Endothelial cell of umbilical vein (primary cell): Measurements from ENCODE around the gene FBXL14. TPM values are rescaled to one million over a fixed set of nuclear protein-coding genes. Genes with fewer than 3 reads are reported as not detected.

Experiments
- BruUV-seq: library from RNA; stranded (reverse); fragments of 400-500 nt; replicated peaks from 2 replicates; lab custom pipeline; 2021; lab: Mats Ljungman, UMichigan
- CTCF ChIA-PET: fragments of 300-600, 350-600 bp; sonication (Branson Sonifier 250); formaldehyde crosslinking; loops from one replicate; lab custom pipeline; 2021; ENCODE audit warnings: antibody characterized with exemption, inconsistent platforms; lab: Charles Lee
- POLR2A ChIA-PET: fragments of 300-600, 350-600 bp; sonication (Branson Sonifier 250); formaldehyde crosslinking; loops from one replicate; lab custom pipeline; 2021; ENCODE audit warnings: antibody characterized with exemption, inconsistent platforms; lab: Charles Lee
- DNase-seq: peaks from one replicate; pipeline ENCODE4 v3.0.0-alpha.2; 2011; ENCODE audit warnings: low read depth, low spot score
- FAIRE-seq: peaks from 2 replicates; lab custom pipeline; 2011; peaks lifted over from hg19 to GRCh38; lab: Jason Lieb, UNC
- H2AFZ ChIP-seq: 2 replicates; pipeline ENCODE4 v1.6.0; 2012; ENCODE audit warnings: low read depth, low read length, control low read depth, inconsistent platforms
- H3K27ac ChIP-seq: 2 replicates; pipeline ENCODE4 v1.5.1; 2011; ENCODE audit warnings: low read depth, mild to moderate bottlenecking, control low read depth, low read length, moderate library complexity; ENCODE audit not compliant: insufficient read depth
- H3K27me3 ChIP-seq, 2 experiments: 2 replicates each; pipeline versions ENCODE4 v1.6.0 to v1.6.1; 2011; ENCODE audit warnings: low read length in 2 of 2, mixed read lengths in 1 of 2; ENCODE audit not compliant: control insufficient read depth in 2 of 2, insufficient read depth in 2 of 2
- H3K36me3 ChIP-seq, 2 experiments: 2 replicates in 1 of 2; 3 replicates in 1 of 2; pipeline ENCODE4 v1.5.1; 2011; ENCODE audit warnings: low read length in 2 of 2, mild to moderate bottlenecking in 1 of 2, moderate library complexity in 1 of 2; ENCODE audit not compliant: control insufficient read depth in 2 of 2, insufficient read depth in 2 of 2; ENCODE audit errors: extremely low read depth in 1 of 2
- H3K4me1 ChIP-seq: 3 replicates; pipeline ENCODE4 v1.5.1; 2011; ENCODE audit warnings: mild to moderate bottlenecking, low read length; ENCODE audit not compliant: control insufficient read depth, insufficient read depth; ENCODE audit errors: extremely low read depth
- H3K4me2 ChIP-seq: 2 replicates; pipeline ENCODE4 v1.6.1; 2011; ENCODE audit warnings: low read length, control low read depth, mixed read lengths; ENCODE audit not compliant: insufficient read depth
- H3K4me3 ChIP-seq, 3 experiments: fragments of 200-600 bp in 1 of 3; sonication (generic), shearing (Covaris generic) in 1 of 3; replicated peaks in 1 of 3; 2 replicates each; pipeline ENCODE4 v1.5.1; 2011 to 2016; ENCODE audit warnings: control low read depth in 3 of 3, low read length in 3 of 3, mild to moderate bottlenecking in 2 of 3, inconsistent platforms in 1 of 3, low read depth in 1 of 3, moderate library complexity in 1 of 3; ENCODE audit not compliant: insufficient read depth in 1 of 3
- H3K79me2 ChIP-seq: 2 replicates; pipeline ENCODE4 v1.6.0; 2012; ENCODE audit warnings: low read length, inconsistent platforms; ENCODE audit not compliant: control insufficient read depth, insufficient read depth
- H3K9ac ChIP-seq: replicated peaks from 2 replicates; pipeline ENCODE3; 2011; ENCODE audit warnings: low read length, control low read depth; ENCODE audit not compliant: insufficient read depth; ENCODE audit errors: extremely low read depth
- H3K9me1 ChIP-seq: replicated peaks from 3 replicates; pipeline ENCODE4 v1.6.0; 2011; ENCODE audit warnings: mild to moderate bottlenecking, low read length; ENCODE audit not compliant: control insufficient read depth, insufficient read depth; ENCODE audit errors: extremely low read depth
- H3K9me3 ChIP-seq: replicated peaks from 2 replicates; pipeline ENCODE4 v1.5.1; 2012; ENCODE audit warnings: low read length, inconsistent platforms; ENCODE audit not compliant: control insufficient read depth, insufficient read depth
- H4K20me1 ChIP-seq: replicated peaks from 2 replicates; pipeline ENCODE3; 2011; ENCODE audit warnings: mild to moderate bottlenecking, low read length; ENCODE audit not compliant: control insufficient read depth, insufficient read depth; ENCODE audit errors: extremely low read depth
- dilution Hi-C: fragments of 300-500 bp; cut with MboI; formaldehyde crosslinking; loops from one replicate; pipeline ENCODE4 v1.15.0; 2019; ENCODE audit warnings: low sequenced_read_pairs; ENCODE audit not compliant: extremely low pct_ligation_motif_present
- intact Hi-C: fragments of 100-400 bp; cut with micrococcal nuclease; formaldehyde crosslinking; loops from one replicate; pipeline ENCODE4 v1.10.0; 2022
- polyA plus RNA-seq, 4 experiments: library from polyadenylated mRNA; depleted of rRNA in 3 of 4; stranded (reverse) in 3 of 4; unstranded in 1 of 4; fragments of >200 nt; gene quantifications; 2 replicates each; pipeline versions ENCODE4 v1.2.1 to v1.2.3, GENCODE V29; 2011 to 2012; ENCODE audit warnings: missing spikeins in 1 of 4
- total RNA-seq: library from RNA; stranded (reverse); gene quantifications from 2 replicates; pipeline ENCODE4 v1.2.3, GENCODE V29; 2021
- TF ChIP-seq, protein P1 (sequence below), 2 donors: IDR thresholded peaks; 1 replicate in 1 of 2; 2 replicates in 1 of 2; pipeline ENCODE4 v1.5.1; 2011; ENCODE audit warnings: low read length in 2 of 2, mild to moderate bottlenecking in 2 of 2, moderate library complexity in 2 of 2, control low read depth in 1 of 2, inconsistent platforms in 1 of 2, low read depth in 1 of 2; ENCODE audit not compliant: insufficient read depth in 1 of 2; ENCODE audit errors: extremely low read depth in 1 of 2
- TF ChIP-seq, protein P2 (sequence below): IDR thresholded peaks from 2 replicates; pipeline ENCODE4 v1.6.1; 2011; ENCODE audit not compliant: insufficient read depth, insufficient read length

FBXL14 gene
- total and polyA plus RNA-seq, 2 donors (not counting 3 experiments of a cell fraction or from before 2014, with no cell fraction given): 11.3 to 15.7 TPM

DNA sequence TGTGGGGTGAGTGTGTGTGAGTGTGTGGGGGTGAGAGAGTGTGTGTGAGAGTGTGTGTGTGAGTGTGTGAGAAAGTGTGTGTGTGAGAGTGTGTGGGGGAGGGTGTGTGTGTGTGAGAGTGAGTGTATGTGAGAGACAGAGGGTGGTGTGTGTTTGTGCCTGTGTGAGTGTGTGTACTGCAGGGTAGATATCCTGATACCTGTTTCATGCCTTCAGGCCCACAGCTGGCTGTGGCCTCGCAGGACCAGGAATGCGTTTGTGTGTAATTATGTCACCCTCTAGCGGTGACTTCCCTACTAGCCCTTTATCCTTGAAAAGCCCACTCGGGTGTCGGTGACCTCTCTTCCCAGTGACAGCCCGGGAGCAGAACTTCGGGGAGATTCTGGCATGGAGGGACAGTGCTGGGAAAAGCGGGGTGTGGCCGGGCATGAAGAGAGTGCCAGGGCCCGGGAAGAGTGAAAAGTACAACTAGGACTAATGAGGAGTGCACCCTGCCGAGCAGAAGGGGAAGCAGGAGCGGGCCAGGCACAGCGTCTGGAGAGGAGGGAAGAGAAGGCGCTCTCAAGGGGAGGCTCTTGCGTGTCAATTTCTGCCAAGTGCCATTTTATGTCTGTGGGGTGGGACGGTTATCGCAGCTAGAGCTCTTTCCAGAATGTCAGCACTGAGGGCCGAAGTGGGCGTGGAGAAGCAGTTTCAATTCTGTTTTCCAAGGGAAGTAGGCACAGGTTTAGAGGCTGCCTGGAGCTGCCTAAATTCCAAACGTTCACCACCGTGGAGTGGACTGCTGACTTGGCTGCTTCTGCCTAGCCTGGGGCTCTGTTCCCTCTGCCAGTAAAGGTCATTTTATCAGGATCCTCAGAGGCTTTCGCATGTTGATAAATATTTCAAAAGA, 11.0 kb upstream of the FBXL14 start:
- peak overlapping the region; percentile 27 for H3K9ac ChIP-seq
- ChIA-PET CTCF (interaction anchor here (0.7 to 2.2 kb wide), 16 partner anchors 10 to 1163 kb away, joined by 3 to 41 read pairs (median 4); partner anchors contain the start of genes FBXL14 and RAD52), POLR2A (interaction anchor here (1.2 kb wide), 1 partner anchor 487 kb away, joined by 3 read pairs; no protein-coding TSS in a partner anchor)
- peak overlapping the region; percentile 76 for H3K4me2 ChIP-seq
- no peaks in the 10 kb centered on the region for H3K36me3 ChIP-seq
- H4K20me1 ChIP-seq: no peaks in the 10 kb centered on the region
- peak; percentile 90 for FAIRE-seq
- intact Hi-C loops: loop anchor here (1.0 kb wide), 1 partner anchor 11 kb away; the partner anchor contains the start of gene FBXL14
- no peaks in the 10 kb centered on the region for H3K27me3 ChIP-seq
- DNase-seq: peak; percentile 81
- peaks cover 9% of the 10 kb centered on the region for H3K4me1 ChIP-seq
- no peaks in the 10 kb centered on the region for H3K79me2 ChIP-seq
- peak overlapping the region; percentile 39 for H3K27ac ChIP-seq
- TF ChIP-seq, protein P1, sequence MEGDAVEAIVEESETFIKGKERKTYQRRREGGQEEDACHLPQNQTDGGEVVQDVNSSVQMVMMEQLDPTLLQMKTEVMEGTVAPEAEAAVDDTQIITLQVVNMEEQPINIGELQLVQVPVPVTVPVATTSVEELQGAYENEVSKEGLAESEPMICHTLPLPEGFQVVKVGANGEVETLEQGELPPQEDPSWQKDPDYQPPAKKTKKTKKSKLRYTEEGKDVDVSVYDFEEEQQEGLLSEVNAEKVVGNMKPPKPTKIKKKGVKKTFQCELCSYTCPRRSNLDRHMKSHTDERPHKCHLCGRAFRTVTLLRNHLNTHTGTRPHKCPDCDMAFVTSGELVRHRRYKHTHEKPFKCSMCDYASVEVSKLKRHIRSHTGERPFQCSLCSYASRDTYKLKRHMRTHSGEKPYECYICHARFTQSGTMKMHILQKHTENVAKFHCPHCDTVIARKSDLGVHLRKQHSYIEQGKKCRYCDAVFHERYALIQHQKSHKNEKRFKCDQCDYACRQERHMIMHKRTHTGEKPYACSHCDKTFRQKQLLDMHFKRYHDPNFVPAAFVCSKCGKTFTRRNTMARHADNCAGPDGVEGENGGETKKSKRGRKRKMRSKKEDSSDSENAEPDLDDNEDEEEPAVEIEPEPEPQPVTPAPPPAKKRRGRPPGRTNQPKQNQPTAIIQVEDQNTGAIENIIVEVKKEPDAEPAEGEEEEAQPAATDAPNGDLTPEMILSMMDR (IDR thresholded peaks at IDR 0.05; ENCODE audit: extremely low read depth in 1 of 2, insufficient read depth in 1 of 2, low read depth in 1 of 2, low read length in 2 of 2): peak; percentile 73 to 85
- TF ChIP-seq, protein P2, sequence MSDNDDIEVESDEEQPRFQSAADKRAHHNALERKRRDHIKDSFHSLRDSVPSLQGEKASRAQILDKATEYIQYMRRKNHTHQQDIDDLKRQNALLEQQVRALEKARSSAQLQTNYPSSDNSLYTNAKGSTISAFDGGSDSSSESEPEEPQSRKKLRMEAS: no peak
- no TSS peak for BruUV-seq
- no peaks in the 10 kb centered on the region for H3K9me1 ChIP-seq
- no peaks in the 10 kb centered on the region for H3K9me3 ChIP-seq
- H2AFZ ChIP-seq: peak overlapping the region; percentile 73
- dilution Hi-C loops: no loop called here
- H3K4me3 ChIP-seq: peak overlapping the region in 2 of 3 experiments; percentile 27 to 28
